K562 (cell line): ENCODE measurements around the gene TMEM222. TPM values are rescaled to one million over a fixed set of nuclear protein-coding genes. Genes with fewer than 3 reads are reported as not detected.
A peak's percentile ranks its signal among the peaks of the same experiment; 100 is the strongest.

Source experiments
- ATAC-seq: fragments of 200-7000 bp; cut with Tn5 transposase; 3 replicates; pipeline ENCODE4 v1.9.1; 2020; ENCODE audit warnings: moderate library complexity
- BruUV-seq: library from RNA; stranded (reverse); fragments of 400-500 nt; replicated peaks from 2 replicates; lab custom pipeline; 2021; lab: Mats Ljungman, UMichigan
- CTCF ChIA-PET: fragments of 300-600 bp; formaldehyde crosslinking; extraction: SDS; loops from one replicate; lab custom pipeline; 2021; ENCODE audit warnings: low intra/inter-chr PET ratio; lab: Yijun Ruan, JAX
- POLR2A ChIA-PET: fragments of 300-600, 350-650 bp; sonication (Branson Sonifier 250); formaldehyde crosslinking; extraction: SDS; loops from one replicate; lab custom pipeline; 2021; ENCODE audit warnings: antibody characterized with exemption, inconsistent platforms; lab: Yijun Ruan, JAX
- DNase-seq, 4 experiments: peaks; one replicate each; pipeline versions ENCODE4 v3.0.0 to v3.0.0-alpha.2; 2011 to 2018; ENCODE audit warnings: low spot score in 3 of 4, mixed read lengths in 3 of 4; ENCODE audit errors: extremely low read depth in 1 of 4
- FAIRE-seq: peaks from 2 replicates; lab custom pipeline; 2011; peaks lifted over from hg19 to GRCh38; lab: Jason Lieb, UNC
- H2AFZ ChIP-seq: 2 replicates; pipeline ENCODE4 v1.6.0; 2011; ENCODE audit warnings: low read depth, low read length, control low read depth, inconsistent platforms
- H3K27ac ChIP-seq: fragments of 200-600 bp; 3 replicates; pipeline ENCODE4 v1.8.0; 2011; ENCODE audit warnings: low read depth, mild to moderate bottlenecking, control low read depth, inconsistent platforms, low read length, moderate library complexity, mixed read lengths; ENCODE audit errors: extremely low read depth
- H3K27me3 ChIP-seq, 2 experiments: fragments of 300-600 bp in 1 of 2; 2 replicates in 1 of 2; 3 replicates in 1 of 2; pipeline versions ENCODE4 v1.6.0 to v1.8.0; 2011; ENCODE audit warnings: inconsistent platforms in 2 of 2, low read length in 2 of 2, mild to moderate bottlenecking in 1 of 2, mixed read lengths in 1 of 2, moderate library complexity in 1 of 2; ENCODE audit not compliant: control insufficient read depth in 2 of 2, insufficient read depth in 2 of 2
- H3K36me3 ChIP-seq: fragments of 300-600 bp; 3 replicates; pipeline ENCODE4 v1.8.0; 2011; ENCODE audit warnings: mild to moderate bottlenecking, low read length, inconsistent platforms; ENCODE audit not compliant: control insufficient read depth, insufficient read depth
- H3K4me1 ChIP-seq, 2 experiments: fragments of 200-600 bp in 1 of 2; replicated peaks in 1 of 2; 2 replicates in 1 of 2; 3 replicates in 1 of 2; pipeline versions ENCODE4 v1.5.1 to v1.8.0; 2011; ENCODE audit warnings: inconsistent platforms in 2 of 2, low read length in 2 of 2, mild to moderate bottlenecking in 1 of 2, mixed read lengths in 1 of 2, moderate library complexity in 1 of 2; ENCODE audit not compliant: control insufficient read depth in 2 of 2, insufficient read depth in 2 of 2
- H3K4me2 ChIP-seq: 2 replicates; pipeline ENCODE4 v1.6.1; 2011; ENCODE audit warnings: low read length, control low read depth, inconsistent platforms, mixed read lengths; ENCODE audit not compliant: insufficient read depth
- H3K4me3 ChIP-seq: fragments of 200-600 bp; sonication (generic), shearing (Covaris generic); 2 replicates; pipeline ENCODE4 v1.5.1; 2016; ENCODE audit warnings: control low read depth, inconsistent platforms
- H3K79me2 ChIP-seq: fragments of 200-600 bp; 3 replicates; pipeline ENCODE4 v1.8.0; 2011; ENCODE audit warnings: low read length, inconsistent platforms; ENCODE audit not compliant: control insufficient read depth, insufficient read depth
- H3K9ac ChIP-seq, 2 experiments: 2 replicates each; pipeline versions ENCODE4 v1.6.0 to v1.6.1; 2011; ENCODE audit warnings: low read depth in 2 of 2, low read length in 2 of 2, control low read depth in 1 of 2, inconsistent platforms in 1 of 2, mild to moderate bottlenecking in 1 of 2, mixed read lengths in 1 of 2; ENCODE audit not compliant: insufficient read depth in 1 of 2
- H3K9me1 ChIP-seq: one replicate; pipeline ENCODE4 v1.6.0; 2011; ENCODE audit warnings: inconsistent platforms, mild to moderate bottlenecking, low read length, moderate library complexity; ENCODE audit not compliant: control insufficient read depth, insufficient read depth
- H3K9me3 ChIP-seq: replicated peaks from 2 replicates; pipeline ENCODE4 v1.5.1; 2011; ENCODE audit warnings: low read depth, low read length, inconsistent platforms; ENCODE audit not compliant: control insufficient read depth, insufficient read depth
- H4K20me1 ChIP-seq: replicated peaks from 2 replicates; pipeline ENCODE4 v1.6.1; 2011; ENCODE audit warnings: low read length, inconsistent platforms, mixed read lengths; ENCODE audit not compliant: control insufficient read depth, insufficient read depth
- ATF1 ChIP-seq, 2 experiments: fragments of 450-650 bp in 1 of 2; IDR thresholded peaks; 2 replicates each; pipeline ENCODE4 v1.6.1; 2016; ENCODE audit warnings: missing compliant biosample characterization in 1 of 2, missing genetic modification characterization in 1 of 2
- CEBPB ChIP-seq: fragments of 450-650 bp; IDR thresholded peaks from 2 replicates; pipeline ENCODE4 v1.6.1; 2016; ENCODE audit warnings: missing genetic modification characterization, missing compliant biosample characterization
- CREB1 ChIP-seq, 2 experiments: sonication (generic) in 1 of 2; formaldehyde crosslinking in 1 of 2; IDR thresholded peaks; 2 replicates each; pipeline versions ENCODE4 v1.6.1 to v1.8.0; 2012 to 2022; ENCODE audit warnings: inconsistent platforms in 1 of 2, mild to moderate bottlenecking in 1 of 2, missing genetic modification reagents in 1 of 2, moderate library complexity in 1 of 2
- HDGF ChIP-seq: fragments of 450-650 bp; IDR thresholded peaks from 2 replicates; pipeline ENCODE4 v1.6.1; 2016
- HMGN3 ChIP-seq: IDR thresholded peaks from 2 replicates; pipeline ENCODE4 v1.6.1; 2011; ENCODE audit warnings: borderline replicate concordance, low read depth, mild to moderate bottlenecking, mixed read lengths, low read length; ENCODE audit not compliant: insufficient read length; ENCODE audit errors: extremely low read depth
- HMGXB4 ChIP-seq: sonication (generic); formaldehyde crosslinking; IDR thresholded peaks from 2 replicates; pipeline ENCODE4 v1.8.1; 2023; ENCODE audit warnings: mild to moderate bottlenecking, missing genetic modification reagents
- ILK ChIP-seq: fragments of 450-650 bp; IDR thresholded peaks from 2 replicates; pipeline ENCODE4 v1.6.1; 2016; ENCODE audit warnings: missing genetic modification characterization, low read depth, mild to moderate bottlenecking, missing compliant biosample characterization, moderate library complexity, borderline replicate concordance
- NEUROD1 ChIP-seq: fragments of 150-350 bp; IDR thresholded peaks from 2 replicates; pipeline ENCODE4 v1.6.1; 2014; ENCODE audit warnings: borderline replicate concordance, low read length, low read depth; ENCODE audit not compliant: partially characterized antibody
- POU5F1 ChIP-seq: fragments of 150-350 bp; IDR thresholded peaks from 2 replicates; pipeline ENCODE4 v1.6.1; 2014; ENCODE audit warnings: borderline replicate concordance, low read length, low read depth, mild to moderate bottlenecking; ENCODE audit not compliant: partially characterized antibody
- RB1 ChIP-seq: fragments of 450-650 bp; IDR thresholded peaks from 2 replicates; pipeline ENCODE4 v1.6.1; 2017; ENCODE audit warnings: low read depth, mild to moderate bottlenecking
- SMC3 ChIP-seq: conservative IDR thresholded peaks from 2 replicates; pipeline ENCODE4 v1.6.1; 2011; ENCODE audit warnings: low read depth, low read length, improper control_type of control experiment; ENCODE audit not compliant: insufficient read depth
- XRCC5 ChIP-seq: fragments of 200-400 bp; formaldehyde crosslinking; IDR thresholded peaks from 2 replicates; pipeline ENCODE4 v1.6.1; 2017; ENCODE audit warnings: low read depth, mild to moderate bottlenecking, low read length
- ZBTB33 ChIP-seq: sonication (generic); formaldehyde crosslinking; IDR thresholded peaks from 2 replicates; pipeline ENCODE4 v1.8.1; 2023; ENCODE audit warnings: mild to moderate bottlenecking, missing genetic modification reagents
- ZNF282 ChIP-seq: sonication (generic); formaldehyde crosslinking; IDR thresholded peaks from 2 replicates; pipeline ENCODE4 v1.8.1; 2023; ENCODE audit warnings: missing genetic modification reagents
- ZNF324 ChIP-seq: fragments of 250-450 bp; sonication (Bioruptor Pico); IDR thresholded peaks from 2 replicates; pipeline ENCODE4 v1.4.0; 2020; ENCODE audit warnings: mild to moderate bottlenecking
- WGBS: fragments of 100-300 bp; shearing (Covaris generic); methylation state at CpG from one replicate; pipeline ENCODE4 v1.1.6; 2016; ENCODE audit warnings: low coverage, mixed read lengths; ENCODE audit not compliant: insufficient coverage; ENCODE audit errors: missing lambda C conversion rate; 5-methylcytosine and 5-hydroxymethylcytosine counted together
- in situ Hi-C: fragments of 300-500 bp; cut with MboI; formaldehyde crosslinking; loops from 4 replicates; pipeline ENCODE4 v1.15.0; 2018; ENCODE audit warnings: inconsistent platforms, mixed read lengths
- intact Hi-C: fragments of 100-400 bp; cut with micrococcal nuclease; formaldehyde crosslinking; loops from 2 replicates; pipeline ENCODE4 v1.14.2; 2022
- polyA plus RNA-seq, 8 experiments: library from polyadenylated mRNA; depleted of rRNA in 4 of 8; stranded (reverse) in 5 of 8; unstranded in 3 of 8; fragments of >200 nt; fragmentation: Nextera tagmentation in 2 of 8; fragmentation: Illumina TruSeq in 1 of 8; extraction: Ambion mirVana in 2 of 8; extraction: Trizol in 1 of 8; gene quantifications; 2 replicates each; pipeline versions ENCODE4 v1.2.1 to v1.2.3, GENCODE V29; 2011 to 2014; ENCODE audit warnings: inconsistent platforms in 1 of 8, missing spikeins in 1 of 8
- total RNA-seq, 7 experiments: library from RNA; depleted of rRNA in 6 of 7; stranded (reverse); fragments of >200 nt in 6 of 7; fragmentation: Illumina TruSeq in 2 of 7; extraction: Trizol in 2 of 7; gene quantifications; 2 replicates each; pipeline versions ENCODE4 v1.2.1 to v1.2.3, GENCODE V29; 2011 to 2021; ENCODE audit warnings: low replicate concordance in 1 of 7

TMEM222 gene
- total and polyA plus RNA-seq, 9 of the 15 experiments (the other 6 are each of a cell fraction or from before 2014, with no cell fraction given), result 6.9 to 48.0 (median 32.8) TPM

- DNase-seq (peak; percentile 76 to 85 (median 80)), ATAC-seq (peak; percentile 95), FAIRE-seq (peak; percentile 85)
- POLR2A ChIA-PET, result interaction anchor here (0.6 to 2.5 kb wide), 13 partner anchors 9 to 104 kb away, joined by 3 to 23 read pairs (median 4); partner anchors contain the start of genes MAP3K6 and TMEM222
- intact Hi-C loops, result loop anchor here (1.0 to 2.0 kb wide), 2 partner anchors 40 to 62 kb away; no protein-coding TSS in a partner anchor
- H3K9me1 ChIP-seq, result no peaks in the 10 kb centered on the region
- H3K4me2 ChIP-seq, result no peak overlapping the region
- H2AFZ ChIP-seq, result no peak overlapping the region
- peaks cover 0 to 12% of the 10 kb centered on the region in 2 experiments; a peak in 2 of 5 replicates for H3K4me1 ChIP-seq
- CTCF ChIA-PET, result interaction anchor here (0.7 to 1.9 kb wide), 6 partner anchors 9 to 274 kb away, joined by 3 to 7 read pairs (median 4); partner anchors contain the start of genes MAP3K6 and SYTL1
- peaks cover 22% of the 10 kb centered on the region for H3K79me2 ChIP-seq
- H3K36me3 ChIP-seq, result peaks cover 84% of the 10 kb centered on the region; the same call in 2 of the 3 replicates
- no TSS peak for BruUV-seq
- peak overlapping the region in 1 of 2 experiments; percentile 15; a peak in 2 of 4 replicates for H3K9ac ChIP-seq
- no peak overlapping the region for H3K4me3 ChIP-seq
- no peaks in the 10 kb centered on the region for H3K27me3 ChIP-seq
- no peaks in the 10 kb centered on the region for H3K9me3 ChIP-seq
- in situ Hi-C loops, result no loop called here
- 58% methylated on average over 11 of the region's 11 CpGs for WGBS
- no peak overlapping the region; the same call in 2 of the 3 replicates for H3K27ac ChIP-seq
- H4K20me1 ChIP-seq, result peaks cover 16% of the 10 kb centered on the region
- TF ChIP-seq HMGN3 (peak; percentile 33), HDGF (peak; percentile 83; the same call in 1 of the 2 replicates), ZNF282 (CRISPR knock-in tag) (0 out of 2 replicates have a peak, but pooled peaks have one; percentile 43), ZBTB33 (no peak), ATF1 (CRISPR knock-in tag; IDR thresholded peaks at IDR 0.05) (no peak), ATF1 (tag; IDR thresholded peaks at IDR 0.05) (no peak), POU5F1 (no peak), ILK (tag) (no peak), CREB1 (IDR thresholded peaks at IDR 0.05) (no peak), CREB1 (CRISPR knock-in tag; IDR thresholded peaks at IDR 0.05) (0 out of 2 replicates have a peak, but pooled peaks have one; percentile 16), SMC3 (peak; percentile 76), RB1 (0 out of 2 replicates have a peak, but pooled peaks have one; percentile 22), NEUROD1 (peak; percentile 16), ZNF324 (CRISPR knock-in tag) (no peak), XRCC5 (peak; percentile 50; the same call in 1 of the 2 replicates), HMGXB4 (0 out of 2 replicates have a peak, but pooled peaks have one; percentile 59), CEBPB (peak; percentile 77)
Measured at GRCh38 chr1:27332536-27333281, 10.7 kb downstream of the TMEM222 start.
